ELF-1 (cell line): Measurements from ENCODE around the gene PBX1.
A peak's percentile ranks its signal among the peaks of the same experiment; 100 is the strongest.
"Not testable (repeated sequence)": the region's sequence is repeated elsewhere in the genome, so short reads cannot be mapped to it uniquely, and the experiment has no call there.

Experiments
- DNase-seq: peaks from one replicate; pipeline ENCODE4 v3.0.0-alpha.2; 2016; ENCODE audit warnings: low read depth, low spot score

Gene PBX1

GRCh38 chr1:164640686-164641352 is 81.8 kb downstream of the PBX1 start:
- DNase-seq, result no peak

DNA sequence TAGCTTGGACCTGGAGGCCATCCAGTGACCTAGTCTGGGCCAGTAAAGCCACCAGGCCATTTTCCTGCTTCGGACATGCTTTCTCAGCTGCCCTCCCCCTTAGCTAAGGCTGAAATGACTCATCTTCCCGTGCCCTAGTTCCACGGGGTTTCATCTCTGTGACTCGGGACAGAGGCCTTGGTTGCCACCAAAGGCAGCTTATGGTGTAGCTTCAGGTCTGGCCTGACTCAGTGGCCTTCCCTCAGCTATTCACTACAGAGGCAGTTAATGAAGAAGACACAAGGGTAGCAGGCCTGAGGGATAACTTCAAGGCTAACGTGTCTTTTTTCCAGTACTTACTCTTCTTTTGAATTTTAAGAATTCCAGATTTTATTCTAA is 82.4 kb downstream of the PBX1 start:
- DNase-seq, result no peak

- DNase-seq, result no peak
These were observed 84.0 kb downstream of the PBX1 start for GRCh38 chr1:164643018-164643417.

DNA sequence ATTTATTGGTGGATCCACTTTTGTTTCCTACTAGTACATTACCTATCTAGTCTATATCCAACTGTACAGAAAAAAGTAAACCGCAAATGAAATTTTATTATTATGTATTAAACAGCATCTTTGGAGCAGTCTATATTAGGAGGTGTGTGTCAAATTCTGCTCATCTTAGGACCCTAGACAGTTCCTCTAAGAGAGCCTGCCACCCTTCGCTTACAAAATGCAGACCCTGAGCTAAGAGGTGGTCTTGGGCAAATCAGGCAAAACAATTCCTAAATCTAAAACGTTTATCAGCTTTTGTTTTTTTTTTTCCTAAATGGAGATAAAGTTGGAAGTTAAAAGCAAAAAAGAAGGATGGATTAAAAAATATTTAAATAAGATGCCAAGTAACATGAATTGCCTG is 85.3 kb downstream of the PBX1 start:
- DNase-seq, result no peak

GRCh38 chr1:164644774-164645644 is 86.0 kb downstream of the PBX1 start:
- no peak for DNase-seq

DNA sequence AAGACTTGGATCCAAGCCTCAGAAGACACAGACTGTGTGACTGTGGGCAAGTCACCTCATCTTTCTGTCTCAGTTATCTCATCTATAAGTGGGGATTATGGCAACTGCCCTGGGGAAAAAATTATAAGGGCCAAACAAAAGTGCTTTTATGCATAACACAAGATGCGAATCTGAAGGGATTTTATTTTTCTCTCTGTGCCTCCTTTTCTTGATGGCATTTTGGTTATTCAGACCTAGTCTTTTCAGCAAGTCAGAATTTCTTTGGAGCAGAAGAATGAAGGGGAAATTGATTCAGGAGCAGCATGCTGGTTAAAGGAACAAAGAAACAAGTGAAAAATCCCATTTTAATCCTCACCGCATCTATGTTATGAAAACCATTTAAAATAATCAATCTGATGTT is 86.9 kb downstream of the PBX1 start:
- no peak for DNase-seq

DNA sequence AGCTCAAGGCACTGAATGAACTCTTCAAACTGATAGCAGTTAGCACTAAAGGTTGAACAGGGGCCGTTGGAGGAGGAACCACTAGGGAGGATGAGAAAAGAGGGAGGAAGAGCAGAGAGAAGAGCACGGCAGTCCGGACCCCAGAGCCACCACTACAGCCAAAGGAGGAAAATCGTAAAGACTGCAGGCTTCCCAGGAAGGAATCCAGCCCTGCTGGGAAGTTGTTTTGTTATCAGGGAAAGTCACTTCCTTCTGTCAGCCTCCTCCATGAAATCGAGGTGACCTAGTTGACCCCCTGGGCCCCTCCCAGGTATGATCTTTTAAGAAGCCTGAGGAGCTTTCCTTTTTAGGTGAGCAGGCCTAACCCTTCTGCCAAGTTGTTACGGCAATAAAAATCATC is 88.2 kb downstream of the PBX1 start:
- DNase-seq, result peak; percentile 63

- DNase-seq, result peak; percentile 47
These were observed 89.7 kb downstream of the PBX1 start for GRCh38 chr1:164648636-164649035.

- no peak for DNase-seq
These were observed 90.2 kb downstream of the PBX1 start for GRCh38 chr1:164649146-164649545.

DNA sequence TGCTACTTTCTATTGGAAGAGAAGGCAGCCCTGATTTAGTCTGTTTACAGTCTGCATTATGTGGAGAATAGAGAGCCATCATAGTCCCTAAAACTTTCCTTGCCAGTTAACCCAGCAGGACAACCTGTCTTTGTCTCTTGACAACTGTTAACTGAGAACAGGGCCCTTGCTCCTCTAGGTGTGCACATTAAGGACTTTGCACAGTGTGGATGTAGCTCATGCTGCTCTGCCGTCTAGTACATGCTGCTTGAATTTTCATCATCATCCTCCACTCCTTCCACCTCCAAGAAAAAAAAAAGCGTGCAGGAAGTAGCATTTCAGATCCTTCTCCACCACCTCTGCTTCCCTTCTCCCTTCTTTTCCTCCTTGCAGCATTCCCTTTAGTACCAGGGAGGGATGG is 91.5 kb downstream of the PBX1 start:
- no peak for DNase-seq

- no peak for DNase-seq
These were observed 92.5 kb downstream of the PBX1 start for GRCh38 chr1:164651351-164651951.

DNA sequence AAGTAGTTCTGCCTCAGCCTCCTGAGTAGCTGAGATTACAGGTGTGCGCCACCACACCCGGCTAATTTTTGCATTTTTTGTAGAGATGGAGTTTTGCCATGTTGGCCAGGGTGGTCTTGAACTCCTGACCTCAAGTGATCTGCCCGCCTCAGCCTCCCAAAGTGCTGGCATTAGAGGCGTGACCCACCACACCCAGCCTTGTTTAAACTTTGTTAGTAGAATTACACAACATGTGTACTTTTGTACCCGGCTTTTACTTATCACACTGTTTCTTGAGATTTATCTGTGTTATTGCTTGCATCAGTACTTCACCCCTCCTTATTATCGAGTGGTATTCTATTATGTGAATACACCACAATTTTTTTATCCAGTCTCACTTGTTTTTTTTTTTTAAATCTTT is 94.0 kb downstream of the PBX1 start:
- not testable (repeated sequence) for DNase-seq

DNA sequence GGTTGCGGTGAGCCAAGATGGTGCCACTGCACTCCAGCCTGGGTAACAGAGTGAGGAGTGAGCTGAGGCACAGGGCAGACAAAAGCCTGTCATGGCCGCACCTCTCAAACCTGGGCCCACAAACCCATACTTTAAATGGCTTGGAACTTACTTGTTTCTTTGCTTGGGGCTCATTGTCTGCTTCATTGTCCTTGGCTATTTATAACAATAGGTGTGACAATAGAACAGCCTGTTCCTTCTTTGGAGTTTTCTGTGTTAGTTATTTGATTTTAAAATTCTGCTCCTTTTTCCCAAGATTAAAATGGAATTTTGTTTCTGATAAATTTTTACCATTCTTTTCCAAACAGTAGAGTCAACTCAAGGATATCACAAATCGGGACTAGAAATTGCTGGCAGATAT is 94.7 kb downstream of the PBX1 start:
- no peak for DNase-seq

DNA sequence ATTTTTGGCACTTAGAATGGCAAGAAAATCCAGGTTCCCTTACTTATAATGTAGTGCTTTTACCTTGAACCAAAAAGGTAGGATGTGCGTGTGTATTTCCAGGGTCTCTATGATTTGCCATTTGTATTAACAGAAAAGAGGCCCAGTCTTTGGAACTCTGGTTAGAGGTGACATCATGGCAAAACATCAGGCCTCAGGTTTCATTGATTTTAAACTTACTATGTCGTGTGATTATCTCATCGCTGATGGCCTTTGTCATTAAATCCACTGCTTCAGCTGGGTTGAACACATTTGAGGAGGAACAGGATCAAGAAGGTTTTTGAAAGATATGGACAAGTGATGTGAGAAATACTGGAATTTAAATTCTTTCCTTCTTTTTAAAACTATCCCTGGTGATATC is 95.2 kb downstream of the PBX1 start:
- DNase-seq, result no peak

GRCh38 chr1:164658864-164659263 is 99.9 kb downstream of the PBX1 start:
- DNase-seq, result no peak

- peak; percentile 72 for DNase-seq
These were observed 100.8 kb downstream of the PBX1 start for GRCh38 chr1:164659621-164660411.

- DNase-seq, result no peak
These were observed 101.4 kb downstream of the PBX1 start for GRCh38 chr1:164660412-164660772.

GRCh38 chr1:164660775-164661174 is 101.8 kb downstream of the PBX1 start:
- no peak for DNase-seq

GRCh38 chr1:164662462-164662861 is 103.5 kb downstream of the PBX1 start:
- DNase-seq, result no peak

GRCh38 chr1:164662955-164663354 is 104.0 kb downstream of the PBX1 start:
- DNase-seq, result no peak

DNA sequence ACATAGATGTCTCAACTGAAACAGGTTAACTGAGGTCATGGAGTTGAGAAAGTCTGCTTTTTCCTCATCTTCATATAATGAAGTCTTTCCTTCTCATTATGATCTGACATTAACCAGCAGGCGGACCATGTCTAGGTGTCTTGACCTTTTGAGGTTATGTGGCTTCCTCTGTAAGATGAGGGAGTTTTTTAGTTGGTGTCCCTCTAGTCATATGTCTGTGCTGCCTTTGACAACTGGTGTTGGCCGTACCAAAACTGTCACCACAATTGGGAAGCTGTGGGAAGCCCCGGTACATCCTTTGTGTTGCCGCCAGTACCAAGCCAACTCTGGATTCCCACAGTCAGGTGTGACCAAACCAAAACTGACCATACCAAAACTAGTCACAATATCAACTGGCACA is 105.1 kb downstream of the PBX1 start:
- no peak for DNase-seq

- DNase-seq, result no peak
These were observed 108.0 kb downstream of the PBX1 start for GRCh38 chr1:164667001-164667400.
